Transverse colon (tissue), 4 donors: ENCODE results near the gene AGXT. TPM values are rescaled to one million over a fixed set of nuclear protein-coding genes. Genes with fewer than 3 reads are reported as not detected.

Experiments
- DNase-seq: peaks from one replicate; pipeline ENCODE4 v3.0.0-alpha.2; 2019
- H3K27ac ChIP-seq, 4 donors: fragments of 200-600 bp; sonication (generic); 2 replicates each; pipeline ENCODE4 v1.5.1; 2016 to 2018; ENCODE audit warnings: inconsistent platforms in 4 of 4
- H3K27me3 ChIP-seq: fragments of 200-600 bp; sonication (generic); 2 replicates; pipeline ENCODE4 v1.5.1; 2017; ENCODE audit warnings: inconsistent platforms
- H3K36me3 ChIP-seq, 4 donors: fragments of 200-600 bp; sonication (generic); 2 replicates each; pipeline ENCODE4 v1.5.1; 2017 to 2019; ENCODE audit warnings: inconsistent platforms in 4 of 4
- H3K4me1 ChIP-seq, 4 donors: fragments of 200-600 bp; sonication (generic); 2 replicates each; pipeline ENCODE4 v1.5.1; 2017 to 2020; ENCODE audit warnings: inconsistent platforms in 4 of 4
- H3K4me3 ChIP-seq, 4 donors: fragments of 200-600 bp; sonication (generic); 1 replicate in 1 of 4; 2 replicates in 3 of 4; pipeline versions ENCODE4 v1.5.1 to v1.6.1; 2017 to 2019; ENCODE audit warnings: inconsistent platforms in 4 of 4
- H3K9me3 ChIP-seq, 2 donors: fragments of 200-600 bp; sonication (generic); 2 replicates each; pipeline ENCODE4 v1.5.1; 2017 to 2019; ENCODE audit warnings: inconsistent platforms in 2 of 2
- CTCF ChIP-seq, 5 experiments: fragments of 200-600 bp in 3 of 5; fragments of 450-650 bp in 2 of 5; sonication (generic) in 3 of 5; IDR thresholded peaks; 1 replicate in 2 of 5; 2 replicates in 3 of 5; pipeline ENCODE4 v1.5.1; 2016 to 2017; ENCODE audit warnings: antibody characterized with exemption in 5 of 5, inconsistent platforms in 3 of 5, mild to moderate bottlenecking in 2 of 5, moderate library complexity in 1 of 5
- EP300 ChIP-seq: sonication (generic); formaldehyde crosslinking; IDR thresholded peaks from one replicate; pipeline ENCODE4 v1.6.1; 2017; ENCODE audit warnings: antibody characterized with exemption, low read depth
- POLR2A ChIP-seq: fragments of 450-650 bp; IDR thresholded peaks from one replicate; pipeline ENCODE4 v1.6.1; 2016; ENCODE audit warnings: antibody characterized with exemption, mild to moderate bottlenecking, moderate library complexity
- POLR2AphosphoS5 ChIP-seq, 3 donors: sonication (generic); formaldehyde crosslinking; IDR thresholded peaks; one replicate each; pipeline ENCODE4 v1.6.1; 2016; ENCODE audit warnings: antibody characterized with exemption in 3 of 3
- WGBS, 2 donors: methylation state at CpG; one replicate each; pipeline ENCODE4 v1.1.5; 2018; ENCODE audit warnings: low coverage in 1 of 2; 5-methylcytosine and 5-hydroxymethylcytosine counted together
- in situ Hi-C, 4 donors: fragments of 200-750 bp; cut with MboI; loops; one replicate each; pipeline versions ENCODE4 v1.15.0 to v1.15.1; 2017; ENCODE audit warnings: low sequenced_read_pairs in 3 of 4, low pct_ligation_motif_present in 1 of 4, low pct_unique_long_range_greater_than_20kb in 1 of 4
- intact Hi-C: fragments of 100-400 bp; cut with DNase I; formaldehyde crosslinking; loops from one replicate; pipeline ENCODE4 v1.15.1; 2023; ENCODE audit warnings: low total_unique reads
- total RNA-seq, 4 donors: library from RNA; depleted of rRNA; stranded (reverse); fragments of >200 nt; gene quantifications; one replicate each; pipeline ENCODE4 v1.1.0, GENCODE V29; 2016

Gene AGXT
- total RNA-seq, 4 donors from 2014 or later: 0.32 to 2.2 (median 0.82) TPM; not detected in 1

- intact Hi-C loops (no loop called here), in situ Hi-C loops (no loop called here)
- WGBS, 2 donors: 77 to 100% methylated on average over 1 to 18 of the region's 18 CpGs
- Histone ChIP-seq H3K36me3 (no peaks in the 10 kb centered on the region), H3K27ac (no peak overlapping the region), H3K9me3 (no peaks in the 10 kb centered on the region), H3K4me3 (no peak overlapping the region), H3K4me1 (peaks cover 0 to 12% (median 3%) of the 10 kb centered on the region in 4 donors), H3K27me3 (no peaks in the 10 kb centered on the region)
- TF ChIP-seq EP300 (no peak), POLR2A (no peak)
- no peak for DNase-seq
Observed at GRCh38 chr2:240886678-240887609, 18.3 kb downstream of the AGXT start.

- no peaks in the 10 kb centered on the region for H3K36me3 ChIP-seq
- 59 to 90% methylated on average over 2 to 4 of the region's 4 CpGs for WGBS, 2 donors
- intact Hi-C loops: no loop called here
Observed at GRCh38 chr2:240887631-240888030, 19.0 kb downstream of the AGXT start.

GRCh38 chr2:240888130-240888889 lies 19.7 kb downstream of the AGXT start:
- Histone ChIP-seq H3K36me3 (no peaks in the 10 kb centered on the region), H3K9me3 (no peaks in the 10 kb centered on the region), H3K4me1 (peaks cover 0 to 12% (median 3%) of the 10 kb centered on the region in 4 donors), H3K4me3 (no peak overlapping the region), H3K27me3 (no peaks in the 10 kb centered on the region), H3K27ac (no peak overlapping the region)
- no peak for DNase-seq
- in situ Hi-C loops: no loop called here
- TF ChIP-seq POLR2AphosphoS5 (IDR thresholded peaks at IDR 0.05) (no peak), CTCF (IDR thresholded peaks at IDR 0.05) (no peak), EP300 (no peak), POLR2A (no peak)
- intact Hi-C loops: no loop called here
- WGBS, 2 donors: 88% methylated on average over 31 of the region's 37 CpGs; no CpG with 5 or more reads in 1 of the 2 donors

More at GRCh38 chr2:240887631-240888030, 19.0 kb downstream of the AGXT start:
- H3K27ac ChIP-seq: no peak overlapping the region
- H3K27me3 ChIP-seq: no peaks in the 10 kb centered on the region
- peaks cover 0 to 12% (median 3%) of the 10 kb centered on the region in 4 donors for H3K4me1 ChIP-seq
- no peaks in the 10 kb centered on the region for H3K9me3 ChIP-seq
- TF ChIP-seq EP300 (no peak), CTCF (IDR thresholded peaks at IDR 0.05) (no peak), POLR2A (no peak), POLR2AphosphoS5 (IDR thresholded peaks at IDR 0.05) (no peak)
- DNase-seq: no peak
- no peak overlapping the region for H3K4me3 ChIP-seq
- in situ Hi-C loops: no loop called here

- H3K4me1 ChIP-seq: peaks cover 0 to 12% (median 3%) of the 10 kb centered on the region in 4 donors
- in situ Hi-C loops (no loop called here), intact Hi-C loops (no loop called here)
- no peak overlapping the region for H3K27ac ChIP-seq
- DNase-seq: no peak
- no peak overlapping the region for H3K4me3 ChIP-seq
- TF ChIP-seq EP300 (no peak), POLR2AphosphoS5 (IDR thresholded peaks at IDR 0.05) (no peak), CTCF (IDR thresholded peaks at IDR 0.05) (no peak), POLR2A (no peak)
- H3K36me3 ChIP-seq: no peaks in the 10 kb centered on the region
- H3K9me3 ChIP-seq: no peaks in the 10 kb centered on the region
- 76% methylated on average over 11 of the region's 11 CpGs; no CpG with 5 or more reads in 1 of the 2 donors for WGBS, 2 donors
- H3K27me3 ChIP-seq: no peaks in the 10 kb centered on the region
Observed at GRCh38 chr2:240888890-240889573, 20.4 kb downstream of the AGXT start.
